G401.6 (cell line): ENCODE data around the gene TNIK.

ENCODE experiments used
- FAIRE-seq: peaks from 2 replicates; lab custom pipeline; 2012; peaks lifted over from hg19 to GRCh38; lab: Jason Lieb, UNC

Gene TNIK

DNA sequence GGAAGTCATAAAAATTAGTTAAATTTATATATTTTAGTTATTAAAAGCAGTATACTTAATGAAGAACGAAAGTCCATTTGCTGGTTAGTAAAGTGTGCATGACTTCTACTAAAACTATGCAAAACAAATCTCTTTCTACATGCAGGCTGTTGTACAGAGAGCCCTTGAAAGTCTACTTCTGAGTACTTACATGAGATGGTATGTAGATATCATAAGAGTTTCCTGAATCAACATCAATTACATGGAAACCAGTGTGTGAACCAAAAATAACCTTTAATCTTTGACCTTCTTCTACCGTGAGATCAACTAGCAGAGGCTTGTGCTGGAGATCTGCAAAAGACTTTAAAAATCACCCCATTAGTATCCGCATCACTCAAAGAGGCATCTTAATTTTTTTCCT is 391.5 kb downstream of the TNIK start:
- no peak for FAIRE-seq

DNA sequence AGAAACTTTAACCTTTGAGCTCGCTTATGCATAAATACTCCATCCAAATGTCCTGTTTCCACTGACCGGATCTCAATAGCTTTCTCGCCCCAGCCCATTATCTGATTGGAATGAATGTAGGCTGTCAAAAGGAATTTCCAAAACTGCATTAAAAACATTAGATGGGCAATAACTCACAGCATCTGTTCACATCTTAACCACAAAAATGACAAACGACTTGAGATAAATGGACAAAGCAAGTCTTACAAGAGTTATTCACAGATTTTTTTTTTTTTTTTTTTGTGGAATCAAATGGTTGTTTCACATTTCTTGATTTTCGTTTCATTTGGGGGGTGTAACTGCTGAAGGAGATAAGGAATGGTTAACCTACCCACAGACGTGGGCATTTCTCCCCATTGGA is 394.0 kb downstream of the TNIK start:
- no peak for FAIRE-seq

DNA sequence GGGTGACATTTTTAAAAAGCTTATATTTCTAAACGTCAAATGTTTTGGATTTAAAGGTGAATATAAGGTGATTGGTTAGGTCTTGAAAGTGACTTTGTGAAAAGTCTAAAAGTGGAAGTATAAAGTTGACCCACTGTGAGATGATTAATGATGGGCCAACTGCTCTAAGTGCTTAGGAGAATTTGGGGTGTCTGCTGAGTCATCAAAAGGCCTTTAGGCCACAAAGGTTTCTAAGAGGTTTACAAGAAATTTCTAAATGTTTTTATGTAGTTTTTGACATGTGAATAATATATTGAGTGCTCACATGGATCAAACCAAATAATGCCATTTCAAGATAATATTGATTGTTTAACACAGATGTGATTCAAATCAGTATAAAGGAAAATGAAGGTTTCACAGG is 394.5 kb downstream of the TNIK start:
- no peak for FAIRE-seq

DNA sequence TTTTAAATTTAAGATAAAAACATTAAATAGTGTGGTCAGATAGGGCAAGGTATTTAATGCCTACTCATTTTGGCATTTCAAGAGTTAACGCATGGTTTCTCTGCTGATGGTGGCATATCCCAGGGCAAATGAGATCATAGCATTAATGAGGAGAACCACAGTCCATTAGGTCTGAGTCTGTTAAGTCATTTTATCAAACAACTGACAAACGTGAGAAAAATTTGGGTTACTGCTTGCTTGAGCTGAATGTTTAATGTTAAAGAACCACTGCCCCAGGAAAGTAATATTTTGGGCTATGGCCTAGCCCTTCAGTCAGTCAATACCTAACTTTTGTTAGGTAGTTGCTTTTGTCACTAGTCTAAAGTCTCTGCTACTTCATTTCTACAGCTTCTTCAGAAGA is 395.7 kb downstream of the TNIK start:
- FAIRE-seq, result no peak

DNA sequence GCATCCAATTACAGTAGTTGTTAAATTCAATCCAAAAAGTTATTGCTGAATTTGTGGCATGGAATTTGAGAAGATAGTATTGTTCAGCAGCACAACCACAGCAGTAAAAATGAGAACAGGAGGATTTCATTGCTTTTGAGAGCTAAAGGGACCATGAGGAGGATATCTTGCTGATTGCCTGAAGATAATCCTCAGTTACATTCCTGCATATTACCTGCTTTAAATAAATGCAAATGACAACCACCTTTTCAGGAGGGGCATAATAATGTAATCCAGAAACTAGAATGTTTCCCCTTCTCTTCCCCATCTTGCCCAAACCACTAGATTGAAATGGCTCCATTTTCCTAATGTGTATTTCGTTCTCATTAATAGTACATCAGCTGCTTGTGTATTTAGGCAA is 398.5 kb downstream of the TNIK start:
- no peak for FAIRE-seq

- no peak for FAIRE-seq
Observed at GRCh38 chr3:171059978-171060377, 400.2 kb downstream of the TNIK start.

- no peak for FAIRE-seq
Observed at GRCh38 chr3:171058873-171059603, 401.2 kb downstream of the TNIK start.

DNA sequence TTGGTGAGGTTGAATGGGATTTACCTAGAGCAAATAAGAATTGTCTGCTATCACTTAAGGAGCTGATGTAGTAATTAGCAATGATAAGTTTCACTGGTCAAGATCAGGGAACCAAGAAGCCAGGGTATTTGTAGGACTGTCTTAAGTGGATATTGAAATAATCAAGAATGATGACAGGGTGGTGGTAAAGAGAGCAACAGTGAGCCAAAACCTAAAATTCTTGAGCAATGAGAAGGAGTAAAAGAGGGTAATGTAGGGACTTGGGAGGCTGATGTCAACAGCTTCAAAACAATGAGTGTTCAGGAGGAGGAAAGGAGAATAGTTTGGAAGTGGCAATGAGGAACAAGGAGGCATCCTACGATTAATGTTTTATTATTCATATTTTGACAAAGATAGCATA is 402.1 kb downstream of the TNIK start:
- FAIRE-seq, result no peak

DNA sequence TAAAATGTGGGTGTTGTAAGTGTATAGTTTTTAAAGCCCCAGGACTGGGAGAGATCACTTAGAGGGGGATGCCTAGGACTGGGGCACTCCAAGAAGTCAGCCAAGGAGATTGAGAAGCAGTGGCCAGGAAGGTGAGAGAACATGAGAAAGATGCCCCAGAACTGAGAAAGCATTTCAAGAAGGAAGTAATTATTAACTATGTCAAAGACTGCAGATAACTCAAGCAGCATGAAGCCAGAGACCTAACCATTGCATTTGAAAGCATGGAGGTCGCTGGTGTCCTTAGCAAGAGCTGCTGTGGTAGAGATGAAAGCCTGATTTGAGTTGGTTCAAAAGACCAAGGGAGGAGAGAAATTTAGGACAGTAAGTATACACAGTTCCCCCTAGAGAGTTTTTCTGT is 403.1 kb downstream of the TNIK start:
- no peak for FAIRE-seq

- FAIRE-seq, result no peak
Observed at GRCh38 chr3:171056528-171056927, 403.7 kb downstream of the TNIK start.

DNA sequence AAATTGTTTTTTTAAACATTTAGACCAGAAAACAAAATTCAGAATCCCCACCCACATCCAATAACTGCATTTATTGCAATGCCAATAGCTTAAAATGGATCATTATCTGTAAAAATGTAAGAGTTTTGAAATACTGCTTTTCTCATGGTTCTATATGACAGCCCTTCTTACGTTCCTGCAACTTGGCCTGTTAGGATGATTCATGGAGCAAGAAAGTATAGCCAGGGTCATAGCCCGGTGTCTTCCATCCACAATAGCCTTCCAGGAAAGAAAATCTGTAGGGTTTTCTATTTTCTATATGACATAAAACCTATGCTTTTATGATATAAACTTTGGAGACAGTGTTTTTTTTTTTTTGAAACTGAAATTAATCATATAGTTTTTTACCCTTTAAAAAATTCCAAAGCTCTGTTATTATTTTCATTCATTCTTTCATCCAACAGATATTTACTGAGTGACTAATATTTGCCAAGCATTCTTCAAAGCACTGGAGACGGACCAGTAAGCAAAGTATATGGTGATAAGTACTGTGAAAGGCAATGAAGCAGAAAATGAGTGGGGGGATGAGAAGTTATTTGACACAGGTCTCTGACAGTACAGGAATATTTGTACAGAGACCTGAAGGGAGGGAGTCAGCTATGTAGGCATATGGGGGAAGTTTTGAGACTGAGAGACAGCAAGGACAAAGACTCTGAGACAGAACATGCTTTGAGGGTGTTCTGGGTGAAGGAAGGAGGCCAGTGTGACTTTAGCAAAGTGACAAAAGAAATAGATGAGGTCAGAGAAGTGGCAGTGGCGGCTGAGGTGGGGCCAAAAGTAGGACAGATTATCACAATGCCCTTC is 404.6 kb downstream of the TNIK start:
- FAIRE-seq, result no peak

- no peak for FAIRE-seq
Observed at GRCh38 chr3:171054921-171055320, 405.3 kb downstream of the TNIK start.

DNA sequence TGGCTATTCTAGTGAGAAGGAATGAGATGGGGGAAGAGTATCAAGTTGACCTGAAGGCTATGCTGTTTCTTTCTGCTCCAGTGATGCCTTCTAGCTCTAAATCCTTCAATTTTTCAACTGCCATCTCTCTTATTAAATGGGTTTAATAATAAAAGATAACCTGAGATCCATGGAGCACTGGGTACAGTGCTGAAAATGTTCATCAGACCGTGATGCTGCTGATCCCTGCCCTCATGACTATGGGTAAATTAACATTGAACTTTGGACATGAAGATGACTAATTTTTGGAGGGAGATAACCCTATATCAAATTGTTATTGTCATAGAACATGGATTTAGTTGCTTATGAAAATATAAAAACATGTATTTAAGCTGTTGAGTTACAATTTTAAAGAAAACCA is 406.0 kb downstream of the TNIK start:
- FAIRE-seq, result no peak

DNA sequence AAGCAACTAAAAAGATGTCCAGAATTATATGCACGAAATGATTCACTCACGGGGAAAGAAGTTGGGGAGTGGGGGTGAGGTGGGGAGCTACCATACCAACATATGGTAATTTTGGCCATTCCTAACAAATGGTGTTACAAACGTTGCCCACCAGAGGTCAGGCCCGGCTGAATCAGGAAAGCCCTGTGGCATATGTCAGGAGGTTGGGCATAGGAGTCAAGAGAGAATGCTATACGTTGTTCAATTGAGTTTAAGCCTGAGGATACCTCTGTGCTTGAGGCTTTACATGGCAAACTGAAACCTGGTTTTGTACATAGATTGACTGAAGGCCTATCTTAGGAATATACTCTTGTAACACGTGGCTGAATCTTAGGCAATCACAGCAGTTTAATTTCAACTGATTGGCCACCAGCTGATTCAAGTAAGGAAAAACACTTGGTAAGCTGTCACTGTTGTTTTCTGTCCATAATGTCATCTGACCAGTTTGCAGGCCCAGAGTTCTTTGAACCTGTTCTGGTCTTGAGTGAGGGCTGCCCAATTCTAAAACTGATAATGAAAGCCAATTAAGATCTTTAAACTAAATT is 410.3 kb downstream of the TNIK start:
- FAIRE-seq, result no peak

DNA sequence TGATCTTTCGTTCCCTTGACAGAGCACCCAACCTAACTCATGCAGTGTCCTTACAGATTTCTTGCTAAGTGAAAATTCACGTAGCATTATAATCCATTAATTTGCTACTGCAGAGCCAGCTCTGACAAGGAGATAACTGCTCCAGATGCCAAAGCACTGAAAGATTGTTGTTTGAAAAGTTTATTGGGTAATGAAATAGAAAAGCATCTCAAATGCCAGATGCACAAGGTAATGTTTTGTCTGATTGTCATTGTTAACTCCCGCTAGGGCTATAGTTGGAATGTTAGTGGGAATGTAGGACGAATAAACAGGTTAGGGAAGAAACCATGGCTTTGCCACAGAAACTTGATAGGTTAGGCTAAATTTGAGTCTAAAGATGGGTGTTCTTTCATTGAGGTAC is 413.4 kb downstream of the TNIK start:
- no peak for FAIRE-seq

DNA sequence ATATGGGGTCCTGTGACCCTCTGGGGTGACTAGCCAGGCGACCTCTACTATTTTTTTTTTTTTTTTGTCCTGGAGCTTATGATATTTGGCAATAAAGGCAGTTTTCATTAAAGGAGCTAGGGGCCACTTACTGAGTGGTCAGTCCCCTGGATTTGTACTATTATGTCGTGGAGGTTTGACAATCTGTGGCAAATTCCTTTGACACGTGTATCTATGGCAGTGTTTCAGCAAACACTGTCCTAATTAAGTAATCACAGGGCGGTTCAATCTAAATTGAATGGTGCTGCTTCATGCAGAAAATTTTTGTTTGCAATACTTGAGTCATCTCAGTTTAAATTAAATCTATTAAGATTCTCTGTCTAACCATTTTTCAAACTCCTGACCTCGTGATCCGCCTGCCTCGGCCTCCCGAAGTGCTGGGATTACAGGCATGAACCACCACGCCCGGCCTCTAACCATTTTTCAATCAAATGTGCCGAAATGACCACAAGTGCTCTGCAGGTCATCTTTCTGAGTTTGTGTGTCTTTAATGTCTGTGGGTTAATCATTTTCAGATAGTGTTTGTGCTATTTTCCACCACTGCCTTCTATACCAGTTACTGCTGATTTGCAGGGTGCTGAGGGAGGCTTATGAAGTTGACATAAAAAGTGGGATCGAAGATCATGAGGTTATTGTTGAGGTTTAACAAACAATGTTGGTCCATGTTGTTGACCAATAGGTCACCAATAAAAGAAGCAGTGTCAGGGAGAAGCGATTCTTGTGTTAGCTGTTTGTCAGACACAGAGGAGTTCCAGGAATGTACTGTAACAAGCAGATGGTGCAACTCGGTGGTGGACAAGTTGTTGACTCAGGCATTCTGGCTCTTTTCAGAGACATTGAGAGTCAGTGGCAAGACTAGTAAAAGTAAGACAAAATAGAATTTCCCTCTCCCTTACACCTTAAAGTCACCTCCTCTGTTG is 415.1 kb downstream of the TNIK start:
- FAIRE-seq, result no peak

DNA sequence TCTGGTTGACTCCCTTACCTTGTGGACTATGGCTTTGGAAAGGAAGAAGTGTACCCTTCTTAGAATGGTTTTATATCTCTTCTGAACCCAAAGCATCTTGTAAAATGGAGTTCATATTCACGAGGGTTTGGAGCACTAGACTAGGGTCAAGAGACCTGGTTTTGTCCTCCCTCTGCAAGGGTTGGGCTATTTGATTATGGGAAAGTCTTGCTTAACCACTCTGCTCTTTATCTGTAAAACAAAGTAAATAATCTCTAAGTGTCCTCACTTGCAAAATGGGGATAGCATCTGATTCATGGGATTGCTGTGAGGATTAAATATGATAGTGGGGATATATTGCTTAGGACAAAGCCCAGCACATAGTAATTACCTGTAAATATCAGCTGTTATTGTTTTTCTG is 415.8 kb downstream of the TNIK start:
- no peak for FAIRE-seq

- FAIRE-seq, result no peak
Observed at GRCh38 chr3:171039674-171040073, 420.5 kb downstream of the TNIK start.

DNA sequence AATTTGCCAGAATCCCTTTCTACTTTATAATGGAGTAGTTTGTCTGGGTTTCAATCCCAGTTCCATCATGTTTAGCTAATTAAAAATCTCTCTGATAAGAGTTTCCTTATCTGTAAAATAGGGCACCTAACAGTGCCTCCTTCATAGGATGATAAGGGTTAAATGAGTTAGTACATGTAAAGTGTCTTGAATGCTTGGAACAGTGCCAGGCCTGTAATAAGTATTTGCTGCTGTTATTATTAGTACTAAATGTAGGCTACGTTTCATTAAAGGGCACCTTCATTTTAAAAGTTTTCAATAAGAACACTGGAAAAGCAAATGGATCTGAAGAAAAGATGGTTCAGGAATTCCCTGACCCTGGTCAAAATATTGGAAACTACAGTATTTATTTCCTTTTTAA is 421.9 kb downstream of the TNIK start:
- FAIRE-seq, result no peak

- no peak for FAIRE-seq
Observed at GRCh38 chr3:171028779-171029232, 431.4 kb downstream of the TNIK start.

GRCh38 chr3:171028025-171028778 is 432.0 kb downstream of the TNIK start:
- FAIRE-seq, result no peak
